LHCN-M2 (cell line): ENCODE results near the gene MBLAC1. TPM values are rescaled to one million over a fixed set of nuclear protein-coding genes. Genes with fewer than 3 reads are reported as not detected.

ENCODE experiments used
- DNase-seq: peaks from one replicate; pipeline ENCODE4 v3.0.0-alpha.2; 2012; ENCODE audit warnings: low read depth
- total RNA-seq: library from RNA; depleted of rRNA; stranded (reverse); fragments of >200 nt; gene quantifications from 2 replicates; pipeline ENCODE4 v1.2.3, GENCODE V29; 2014

MBLAC1 gene
- total RNA-seq, 1 experiment from 2014 or later, result 5.9 TPM

GRCh38 chr7:100095704-100096103 is 31.1 kb upstream of the MBLAC1 start:
- no peak for DNase-seq

GRCh38 chr7:100098913-100099312 is 27.9 kb upstream of the MBLAC1 start:
- no peak for DNase-seq

- DNase-seq, result no peak
These were observed 27.3 kb upstream of the MBLAC1 start for GRCh38 chr7:100099452-100099851.

GRCh38 chr7:100100420-100101015 is 26.2 kb upstream of the MBLAC1 start:
- DNase-seq, result peak; percentile 98

- DNase-seq, result peak; percentile 100
These were observed 25.5 kb upstream of the MBLAC1 start, which contains the start of the genes AP4M1 and MCM7 for GRCh38 chr7:100101016-100101862. AP4M1 (plus strand) TSS chr7:100101643; CDS start chr7:100101715, 72 bp downstream. MCM7 (minus strand) TSS chr7:100101397; CDS start chr7:100101294, 103 bp downstream.

DNA sequence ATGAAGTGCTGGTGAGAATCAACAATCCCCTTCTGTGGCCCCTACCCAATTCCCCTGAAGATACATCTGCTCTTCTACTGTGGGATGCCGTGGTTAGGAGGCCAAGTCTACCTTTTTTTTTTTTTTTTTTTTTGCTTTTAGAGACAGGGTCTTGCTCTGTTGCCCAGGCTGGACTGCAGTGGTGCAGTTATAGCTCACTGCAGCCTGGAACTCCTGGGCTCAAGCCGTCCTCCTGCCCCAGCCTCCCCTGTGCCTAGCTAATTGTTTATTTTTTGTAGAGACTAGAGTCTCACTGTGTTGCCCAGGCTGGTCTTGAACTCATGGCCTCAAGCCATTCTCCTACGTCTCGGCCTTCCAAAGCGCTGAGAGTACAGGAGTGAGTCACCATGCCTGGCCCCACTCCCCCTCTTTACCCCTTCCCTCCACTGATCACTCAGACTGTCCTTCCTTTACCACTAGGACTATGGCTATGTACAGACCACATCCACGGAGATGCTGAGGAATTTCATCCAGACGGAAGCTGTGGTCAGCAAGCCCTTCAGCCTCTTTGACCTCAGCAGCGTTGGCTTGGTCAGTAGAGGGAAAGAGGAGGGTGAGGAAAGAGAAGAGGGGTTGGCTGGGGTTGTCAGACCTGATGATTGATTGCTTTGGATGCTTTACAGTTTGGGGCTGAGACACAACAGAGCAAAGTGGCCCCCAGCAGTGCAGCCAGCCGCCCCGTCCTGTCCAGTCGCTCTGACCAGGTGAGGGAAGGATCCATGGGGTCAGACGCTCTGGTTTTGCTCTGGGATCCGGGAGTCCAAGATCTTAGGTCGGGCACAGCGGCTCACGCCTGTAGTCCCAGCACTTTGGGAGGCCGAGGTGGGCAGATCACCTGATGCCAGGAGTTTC is 23.6 kb upstream of the MBLAC1 start:
- peak; percentile 99 for DNase-seq

GRCh38 chr7:100105534-100105933 is 21.2 kb upstream of the MBLAC1 start:
- DNase-seq, result no peak

- DNase-seq, result no peak
These were observed 20.1 kb upstream of the MBLAC1 start for GRCh38 chr7:100106633-100107032.

- no peak for DNase-seq
These were observed 19.5 kb upstream of the MBLAC1 start for GRCh38 chr7:100107125-100107737.

DNA sequence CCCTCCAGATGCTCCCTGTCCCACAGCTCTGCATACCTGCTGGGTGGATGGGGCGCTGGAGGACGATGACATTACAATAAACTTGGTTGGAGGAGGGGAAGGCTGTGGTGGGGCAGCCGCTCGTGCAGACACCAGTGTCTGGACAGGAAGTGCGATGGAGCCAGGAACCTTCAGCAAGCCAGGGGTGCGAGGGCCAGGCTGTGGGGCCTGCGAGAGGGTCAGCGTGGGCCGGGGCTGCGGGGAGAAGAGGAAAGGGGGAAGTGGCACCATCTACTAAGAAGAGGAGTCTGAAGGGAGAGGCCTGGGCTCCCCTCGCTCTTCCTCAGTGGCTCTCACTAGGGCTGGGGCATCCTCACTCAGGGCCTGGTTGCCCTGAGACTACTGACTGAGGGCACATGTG is 18.9 kb upstream of the MBLAC1 start:
- no peak for DNase-seq

DNA sequence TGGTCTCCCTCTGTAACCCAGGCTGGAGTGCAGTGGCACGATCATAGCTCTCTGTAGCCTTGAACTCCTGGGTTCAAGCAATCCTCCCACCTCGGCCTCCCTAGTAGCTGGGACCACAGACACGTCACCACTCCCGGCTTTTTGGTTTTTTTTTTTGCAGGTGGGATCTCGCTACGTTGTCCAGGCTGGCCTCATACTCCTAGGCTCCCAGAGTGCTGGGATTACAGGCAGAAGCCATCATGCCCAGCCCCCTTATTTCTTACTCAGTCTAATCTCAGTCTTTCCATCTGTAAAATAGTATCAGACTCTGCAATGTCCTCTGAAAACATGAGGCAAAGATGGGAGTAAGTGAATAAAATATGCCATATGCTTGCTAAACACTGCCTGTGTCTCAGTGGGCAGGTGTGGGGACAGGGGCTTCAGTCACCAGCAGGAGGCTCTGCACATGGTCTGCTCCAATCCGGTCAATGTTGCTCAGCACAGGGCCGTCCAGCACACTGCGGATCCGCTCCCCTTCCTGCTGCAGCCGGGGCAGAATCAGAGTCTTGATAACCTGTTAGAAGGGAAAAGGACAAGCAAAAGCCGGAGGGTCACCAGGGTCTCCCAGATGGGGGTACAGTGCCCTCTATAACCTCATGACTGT is 17.1 kb upstream of the MBLAC1 start:
- no peak for DNase-seq

- DNase-seq, result no peak
These were observed 15.6 kb upstream of the MBLAC1 start for GRCh38 chr7:100111156-100111555.

GRCh38 chr7:100111914-100112313 is 14.9 kb upstream of the MBLAC1 start:
- DNase-seq, result no peak

GRCh38 chr7:100115026-100115425 is 11.7 kb upstream of the MBLAC1 start:
- no peak for DNase-seq

- DNase-seq, result no peak
These were observed 8.2 kb upstream of the MBLAC1 start for GRCh38 chr7:100118388-100119071.

DNA sequence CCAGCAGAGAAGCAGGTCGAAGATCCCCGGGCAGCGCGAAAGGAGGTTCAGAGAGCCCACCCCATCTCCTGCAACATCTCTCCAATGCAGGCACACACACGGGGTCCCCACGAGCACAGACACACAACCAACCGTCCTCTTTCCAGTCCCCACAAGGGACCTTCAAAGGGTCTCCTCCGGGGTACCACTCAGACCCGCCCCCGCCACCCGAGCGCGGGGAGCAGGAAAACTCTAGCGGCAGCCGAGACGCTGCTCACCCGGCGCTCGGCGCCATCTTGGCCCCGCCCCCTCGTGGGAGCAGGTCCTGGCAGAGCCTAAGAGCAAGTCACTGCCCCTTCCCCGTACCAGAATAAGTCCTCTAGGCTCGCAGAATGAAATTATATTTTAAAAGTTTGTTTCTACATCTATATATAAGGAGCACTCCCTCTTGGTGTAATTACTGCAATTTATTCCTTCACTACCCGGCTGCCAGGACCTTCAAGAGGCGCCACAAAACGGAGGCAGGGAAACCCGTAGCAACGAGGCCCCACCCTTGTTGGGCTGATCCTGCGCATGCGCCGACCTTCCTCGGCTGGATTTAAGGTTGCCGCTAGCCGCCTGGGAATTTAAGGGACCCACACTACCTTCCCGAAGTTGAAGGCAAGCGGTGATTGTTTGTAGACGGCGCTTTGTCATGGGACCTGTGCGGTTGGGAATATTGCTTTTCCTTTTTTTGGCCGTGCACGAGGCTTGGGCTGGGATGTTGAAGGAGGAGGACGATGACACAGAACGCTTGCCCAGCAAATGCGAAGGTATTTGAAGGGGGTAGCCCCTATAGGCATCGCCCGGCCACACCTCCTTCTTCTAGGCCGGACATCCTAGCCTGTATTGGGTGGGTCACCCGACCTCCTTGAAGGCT is 7.4 kb upstream of the MBLAC1 start, which contains the start of the genes CNPY4 and TAF6:
Gene CNPY4 (plus strand): TSS at position 563 of the 898 bp plus-strand sequence. CDS start 111 bp downstream, at position 674.
Gene TAF6 (minus strand): TSS at position 287 of the 898 bp plus-strand sequence. CDS start 5,149 bp downstream, outside the sequence.
- peak; percentile 95 for DNase-seq

- peak; percentile 71 for DNase-seq
These were observed 6.6 kb upstream of the MBLAC1 start for GRCh38 chr7:100119970-100120732.

DNA sequence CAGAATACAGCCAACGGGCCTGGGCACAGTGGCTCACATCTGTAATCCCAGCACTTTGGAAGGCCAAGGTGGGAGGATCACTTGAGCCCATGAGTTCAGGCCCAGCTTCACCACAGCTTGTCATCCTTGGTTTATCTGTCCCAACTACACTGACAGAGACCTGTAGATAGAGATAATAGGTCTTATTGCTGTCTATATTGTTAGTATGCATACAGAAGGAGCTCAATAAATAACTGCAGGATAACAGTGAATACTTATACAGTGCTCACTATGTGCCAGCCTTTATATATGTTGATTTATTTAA is 6.1 kb upstream of the MBLAC1 start:
- no peak for DNase-seq
